Regular cardiac myocyte (primary cell): ENCODE results near the gene ECM2. TPM values are rescaled to one million over a fixed set of nuclear protein-coding genes. Genes with fewer than 3 reads are reported as not detected.

Experiments used
- total RNA-seq: library from RNA; depleted of rRNA; stranded (reverse); fragments of >200 nt; gene quantifications from 2 replicates; pipeline ENCODE4 v1.2.3, GENCODE V29; 2014

ECM2 gene
- total RNA-seq: 2.7 and 22.6 TPM in 2 replicates

GRCh38 chr9:92535940-92536850 lies at the start of gene ECM2:
ECM2 (minus strand) TSS chr9:92535990; CDS start chr9:92522866, 13,124 bp downstream.

GRCh38 chr9:92482329-92482728 lies 53.5 kb downstream of the ECM2 start, which contains the start of gene ASPN:
ASPN (minus strand) TSS chr9:92482506.

Other genes starting within 250 kb of the ECM2 start
- 274 and 314 TPM in 2 replicates for gene IARS1, start 242.3 kb downstream of the ECM2 start, total RNA-seq
- gene NOL8, start 210.6 kb downstream of the ECM2 start, total RNA-seq: 23.8 and 25.1 TPM in 2 replicates
- 2.0 and 7.5 TPM in 2 replicates for gene CENPP, start 210.0 kb downstream of the ECM2 start, total RNA-seq
- 0.28 TPM in 1 of 2 replicates, not detected in the other for gene OGN, start 131.4 kb downstream of the ECM2 start, total RNA-seq
- gene OMD, start 111.5 kb downstream of the ECM2 start, total RNA-seq: not detected in 2 replicates
- 1.3 and 7.3 TPM in 2 replicates for gene ASPN, start 53.5 kb downstream of the ECM2 start, total RNA-seq
- gene IPPK, start 134.1 kb upstream of the ECM2 start, total RNA-seq: 25.7 and 30.1 TPM in 2 replicates
- 52.7 and 65.0 TPM in 2 replicates for gene BICD2, start 228.8 kb upstream of the ECM2 start, total RNA-seq